SK-N-SH (cell line): ENCODE results near the gene GSC2.

Source experiments
- ELF1 ChIP-seq: IDR thresholded peaks from 2 replicates; pipeline ENCODE4 v1.4.0; 2012
- EZH2phosphoT487 ChIP-seq: fragments of 200-600 bp; sonication (generic); IDR thresholded peaks from 2 replicates; pipeline ENCODE4 v1.6.1; 2017; ENCODE audit warnings: low read depth, mixed run types, mild to moderate bottlenecking, antibody characterized with exemption, moderate library complexity, borderline replicate concordance
- RXRA ChIP-seq: IDR thresholded peaks from 2 replicates; pipeline ENCODE4 v1.4.0; 2012; ENCODE audit warnings: low read depth, mild to moderate bottlenecking, borderline replicate concordance
- TF ChIP-seq, protein P1 (sequence below): fragments of 200-600 bp; sonication (generic); IDR thresholded peaks from 2 replicates; pipeline ENCODE4 v1.6.1; 2017; ENCODE audit warnings: antibody characterized with exemption, mild to moderate bottlenecking, moderate library complexity
- TF ChIP-seq, protein P2 (sequence below): IDR thresholded peaks from 2 replicates; pipeline ENCODE4 v1.4.0; 2012; ENCODE audit warnings: low read depth, borderline replicate concordance

DNA sequence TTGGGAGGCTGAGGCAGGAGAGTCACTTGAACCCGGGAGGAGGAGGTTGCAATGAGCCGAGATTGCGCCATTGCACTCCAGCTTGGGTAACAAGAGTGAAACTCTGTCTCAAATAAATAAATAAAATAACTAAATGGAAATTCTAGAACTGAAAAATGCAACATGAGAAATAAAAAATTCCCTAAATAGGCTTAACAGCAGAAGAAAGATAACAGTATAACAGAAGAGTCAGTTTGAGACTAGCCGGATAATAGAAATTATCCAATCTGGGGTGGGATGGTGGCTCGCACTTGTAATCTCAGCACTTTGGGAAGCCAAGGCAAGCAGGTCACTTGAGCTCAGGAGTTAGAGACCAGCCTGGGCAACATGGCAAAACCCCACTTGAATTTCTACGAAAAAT is 14.3 kb upstream of the GSC2 start:
- TF ChIP-seq, protein P1, sequence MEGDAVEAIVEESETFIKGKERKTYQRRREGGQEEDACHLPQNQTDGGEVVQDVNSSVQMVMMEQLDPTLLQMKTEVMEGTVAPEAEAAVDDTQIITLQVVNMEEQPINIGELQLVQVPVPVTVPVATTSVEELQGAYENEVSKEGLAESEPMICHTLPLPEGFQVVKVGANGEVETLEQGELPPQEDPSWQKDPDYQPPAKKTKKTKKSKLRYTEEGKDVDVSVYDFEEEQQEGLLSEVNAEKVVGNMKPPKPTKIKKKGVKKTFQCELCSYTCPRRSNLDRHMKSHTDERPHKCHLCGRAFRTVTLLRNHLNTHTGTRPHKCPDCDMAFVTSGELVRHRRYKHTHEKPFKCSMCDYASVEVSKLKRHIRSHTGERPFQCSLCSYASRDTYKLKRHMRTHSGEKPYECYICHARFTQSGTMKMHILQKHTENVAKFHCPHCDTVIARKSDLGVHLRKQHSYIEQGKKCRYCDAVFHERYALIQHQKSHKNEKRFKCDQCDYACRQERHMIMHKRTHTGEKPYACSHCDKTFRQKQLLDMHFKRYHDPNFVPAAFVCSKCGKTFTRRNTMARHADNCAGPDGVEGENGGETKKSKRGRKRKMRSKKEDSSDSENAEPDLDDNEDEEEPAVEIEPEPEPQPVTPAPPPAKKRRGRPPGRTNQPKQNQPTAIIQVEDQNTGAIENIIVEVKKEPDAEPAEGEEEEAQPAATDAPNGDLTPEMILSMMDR: no peak
- TF ChIP-seq RXRA (no peak), ELF1 (no peak), EZH2phosphoT487 (no peak)
- TF ChIP-seq, protein P2, sequence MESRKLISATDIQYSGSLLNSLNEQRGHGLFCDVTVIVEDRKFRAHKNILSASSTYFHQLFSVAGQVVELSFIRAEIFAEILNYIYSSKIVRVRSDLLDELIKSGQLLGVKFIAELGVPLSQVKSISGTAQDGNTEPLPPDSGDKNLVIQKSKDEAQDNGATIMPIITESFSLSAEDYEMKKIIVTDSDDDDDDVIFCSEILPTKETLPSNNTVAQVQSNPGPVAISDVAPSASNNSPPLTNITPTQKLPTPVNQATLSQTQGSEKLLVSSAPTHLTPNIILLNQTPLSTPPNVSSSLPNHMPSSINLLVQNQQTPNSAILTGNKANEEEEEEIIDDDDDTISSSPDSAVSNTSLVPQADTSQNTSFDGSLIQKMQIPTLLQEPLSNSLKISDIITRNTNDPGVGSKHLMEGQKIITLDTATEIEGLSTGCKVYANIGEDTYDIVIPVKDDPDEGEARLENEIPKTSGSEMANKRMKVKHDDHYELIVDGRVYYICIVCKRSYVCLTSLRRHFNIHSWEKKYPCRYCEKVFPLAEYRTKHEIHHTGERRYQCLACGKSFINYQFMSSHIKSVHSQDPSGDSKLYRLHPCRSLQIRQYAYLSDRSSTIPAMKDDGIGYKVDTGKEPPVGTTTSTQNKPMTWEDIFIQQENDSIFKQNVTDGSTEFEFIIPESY: no peak
